ENCODE results near the gene RGS9.

The RGS9 gene

DNA sequence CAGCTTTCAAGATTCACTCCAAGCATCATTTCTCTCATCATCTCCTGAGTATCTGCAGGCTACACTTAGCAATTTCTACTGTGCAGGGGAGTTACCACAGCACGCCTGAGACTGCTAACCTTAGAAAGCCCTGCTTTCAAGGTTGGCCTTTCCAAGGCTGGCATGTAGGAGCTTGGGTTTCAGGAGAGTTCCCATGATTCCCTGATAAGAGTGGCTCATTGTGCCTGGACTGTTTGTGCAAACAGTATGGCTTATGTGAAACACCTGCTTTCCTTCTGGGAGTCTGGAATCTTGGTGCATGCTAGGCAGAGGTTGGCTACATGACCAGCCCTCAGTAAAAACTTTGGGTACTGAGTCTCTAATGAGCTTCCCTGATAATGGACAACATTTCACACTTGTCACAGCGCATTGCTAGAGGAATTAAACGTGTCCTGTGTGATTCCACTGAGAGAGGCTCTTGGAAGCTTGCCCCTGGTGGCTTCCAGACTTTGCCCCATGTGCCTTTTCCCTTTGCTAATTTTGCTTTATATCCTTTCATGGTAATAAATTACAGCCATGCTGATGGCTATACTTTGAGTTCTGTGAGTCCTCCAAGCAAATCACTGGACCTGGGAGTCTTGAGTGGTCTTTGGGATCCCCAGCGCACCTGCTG, 19.7 kb upstream of the RGS9 start:
- no peaks in the 10 kb centered on the region for H3K79me1 ChIP-seq (ENCODE audit: low read depth, low read length)
- no peak overlapping the region for H3K27ac ChIP-seq (replicated peaks; ENCODE audit: low read length)
- no peak overlapping the region for H3K14ac ChIP-seq (ENCODE audit: low read length)
- no peak overlapping the region for H2AFZ ChIP-seq (ENCODE audit: low read length)
- H3K18ac ChIP-seq (ENCODE audit: low read length), result no peak overlapping the region
- peaks cover 2 to 3% of the 10 kb centered on the region in 2 donors for H3K4me1 ChIP-seq (ENCODE audit: control insufficient read depth in 2 of 2, insufficient read depth in 1 of 2, low read depth in 1 of 2, low read length in 2 of 2)
- no peaks in the 10 kb centered on the region for H3K9me3 ChIP-seq (replicated peaks in 1 of 2; ENCODE audit: control insufficient read depth in 2 of 2, insufficient read depth in 1 of 2, low read depth in 1 of 2, low read length in 2 of 2)
- H4K8ac ChIP-seq (ENCODE audit: low read depth, low read length), result no peak overlapping the region
- no peak for DNase-seq (ENCODE audit: low spot score)
- H3K27me3 ChIP-seq (ENCODE audit: control insufficient read depth in 3 of 3, insufficient read depth in 3 of 3, low read depth in 1 of 3, low read length in 3 of 3), result peaks cover 0 to 3% (median 0%) of the 10 kb centered on the region in 3 experiments
- H2BK120ac ChIP-seq (ENCODE audit: low read depth, low read length), result no peak overlapping the region
- no peak overlapping the region for H2AK5ac ChIP-seq (ENCODE audit: low read depth, low read length)
- no peak overlapping the region for H2BK15ac ChIP-seq (ENCODE audit: low read length)
- no peak overlapping the region for H4K91ac ChIP-seq (ENCODE audit: low read depth, low read length, poor library complexity)
- no peak overlapping the region for H2BK12ac ChIP-seq (ENCODE audit: low read length)
- H3K36me3 ChIP-seq (replicated peaks in 1 of 2; ENCODE audit: control insufficient read depth in 2 of 2, insufficient read depth in 2 of 2, low read length in 2 of 2), result no peaks in the 10 kb centered on the region
- WGBS, 2 donors (ENCODE audit: extremely low coverage in 2 of 2, insufficient read length in 2 of 2, insufficient replicate concordance in 1 of 2), result no CpG with 5 or more reads among the region's 4 CpGs
- no peak overlapping the region for H3K4ac ChIP-seq (ENCODE audit: low read length)
- H3K4me3 ChIP-seq (ENCODE audit: low read length in 2 of 2), result no peak overlapping the region
- H2BK5ac ChIP-seq (ENCODE audit: low read length), result no peak overlapping the region
- H3K9ac ChIP-seq (ENCODE audit: low read depth, low read length, poor library complexity), result no peak overlapping the region
- H3K4me2 ChIP-seq (ENCODE audit: insufficient read depth, low read length, poor library complexity, severe bottlenecking), result no peak overlapping the region
- no peak overlapping the region for H3K23ac ChIP-seq (ENCODE audit: low read depth, low read length, poor library complexity)

DNA sequence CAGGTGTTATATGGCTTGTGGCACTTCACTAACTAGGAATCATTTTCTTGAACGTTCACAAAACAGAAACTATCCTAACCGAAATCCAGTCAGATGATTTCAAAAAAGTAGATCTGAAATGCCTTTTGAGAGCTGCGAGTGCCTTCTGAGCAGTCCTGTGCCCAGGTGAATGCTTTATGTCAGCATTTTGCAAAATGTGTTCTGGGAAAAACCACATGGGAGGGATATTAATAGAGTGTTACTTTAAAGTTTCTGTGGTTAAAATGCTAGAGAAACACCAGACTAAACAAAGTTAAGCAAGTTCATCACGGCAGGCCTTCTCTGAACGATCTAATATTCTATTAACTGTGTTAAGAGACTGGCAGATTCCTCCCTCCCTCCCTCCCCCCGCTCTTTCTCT, 15.8 kb upstream of the RGS9 start:
- Histone ChIP-seq H3K4me2 (ENCODE audit: insufficient read depth, low read length, poor library complexity, severe bottlenecking) (no peak overlapping the region), H3K36me3 (replicated peaks in 1 of 2; ENCODE audit: control insufficient read depth in 2 of 2, insufficient read depth in 2 of 2, low read length in 2 of 2) (no peaks in the 10 kb centered on the region), H3K18ac (ENCODE audit: low read length) (no peak overlapping the region), H2BK12ac (ENCODE audit: low read length) (no peak overlapping the region), H3K4ac (ENCODE audit: low read length) (no peak overlapping the region), H2BK15ac (ENCODE audit: low read length) (no peak overlapping the region), H2BK120ac (ENCODE audit: low read depth, low read length) (no peak overlapping the region), H3K23ac (ENCODE audit: low read depth, low read length, poor library complexity) (no peak overlapping the region), H3K79me1 (ENCODE audit: low read depth, low read length) (no peaks in the 10 kb centered on the region), H3K4me1 (ENCODE audit: control insufficient read depth in 2 of 2, insufficient read depth in 1 of 2, low read depth in 1 of 2, low read length in 2 of 2) (peaks cover 2 to 4% of the 10 kb centered on the region in 2 donors), H4K91ac (ENCODE audit: low read depth, low read length, poor library complexity) (no peak overlapping the region), H3K27ac (replicated peaks; ENCODE audit: low read length) (no peak overlapping the region), H4K8ac (ENCODE audit: low read depth, low read length) (no peak overlapping the region), H3K9me3 (replicated peaks in 1 of 2; ENCODE audit: control insufficient read depth in 2 of 2, insufficient read depth in 1 of 2, low read depth in 1 of 2, low read length in 2 of 2) (no peaks in the 10 kb centered on the region), H2AFZ (ENCODE audit: low read length) (no peak overlapping the region), H3K9ac (ENCODE audit: low read depth, low read length, poor library complexity) (no peak overlapping the region), H2AK5ac (ENCODE audit: low read depth, low read length) (no peak overlapping the region), H3K14ac (ENCODE audit: low read length) (no peak overlapping the region), H3K4me3 (ENCODE audit: low read length in 2 of 2) (no peak overlapping the region), H2BK5ac (ENCODE audit: low read length) (no peak overlapping the region), H3K27me3 (ENCODE audit: control insufficient read depth in 3 of 3, insufficient read depth in 3 of 3, low read depth in 1 of 3, low read length in 3 of 3) (peaks cover 0 to 3% (median 0%) of the 10 kb centered on the region in 3 experiments)
- WGBS, 2 donors (ENCODE audit: extremely low coverage in 2 of 2, insufficient read length in 2 of 2, insufficient replicate concordance in 1 of 2), result no CpG with 5 or more reads among the region's 6 CpGs
- no peak for DNase-seq (ENCODE audit: low spot score)

DNA sequence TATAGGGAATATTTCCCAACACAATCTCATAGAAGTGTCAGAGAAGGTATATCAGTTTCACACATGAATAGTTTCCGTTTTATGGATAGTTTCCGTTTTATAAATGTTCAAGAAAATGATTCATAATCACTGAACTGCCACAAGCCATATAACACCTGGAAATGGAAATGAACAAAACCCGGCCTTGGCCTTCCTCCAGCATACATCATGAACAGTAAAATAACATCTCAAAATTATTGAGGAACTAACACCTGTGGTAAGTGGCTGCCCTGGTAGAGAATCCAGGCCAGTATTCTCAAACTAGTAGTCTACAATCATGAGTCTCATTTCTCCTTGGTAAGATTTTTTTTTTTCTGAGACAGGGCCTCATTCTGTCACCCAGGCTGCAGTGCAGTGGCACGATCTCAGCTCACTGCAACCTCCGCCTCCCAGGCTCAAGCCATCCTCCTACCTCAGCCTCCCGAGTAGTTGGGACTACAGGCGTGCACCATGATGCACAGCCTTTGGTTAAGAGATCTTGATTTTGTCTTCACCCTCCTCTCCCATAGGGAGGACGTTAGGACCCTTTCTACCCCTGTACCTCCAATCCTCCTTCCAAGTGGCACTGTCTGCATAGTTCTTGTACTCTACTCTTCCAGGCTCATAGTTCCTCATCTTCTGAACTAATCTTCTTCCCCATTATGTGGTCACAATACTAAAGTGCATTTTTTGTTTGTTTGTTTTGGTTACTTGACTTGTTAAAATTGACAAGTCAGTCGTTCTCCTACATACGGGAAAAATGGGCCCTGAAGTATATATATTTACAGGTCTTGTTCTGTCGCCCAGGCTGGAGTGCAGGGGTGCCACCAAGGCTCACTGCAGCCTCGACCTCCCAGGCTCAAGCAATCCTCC, 15.0 kb upstream of the RGS9 start:
- no peak overlapping the region for H3K27ac ChIP-seq (replicated peaks; ENCODE audit: low read length)
- no peak for DNase-seq (ENCODE audit: low spot score)

More for the DNA sequence above, 15.0 kb upstream of the RGS9 start:
- Histone ChIP-seq H3K18ac (ENCODE audit: low read length) (no peak overlapping the region), H3K23ac (ENCODE audit: low read depth, low read length, poor library complexity) (no peak overlapping the region), H3K9ac (ENCODE audit: low read depth, low read length, poor library complexity) (no peak overlapping the region), H4K91ac (ENCODE audit: low read depth, low read length, poor library complexity) (no peak overlapping the region), H3K4me2 (ENCODE audit: insufficient read depth, low read length, poor library complexity, severe bottlenecking) (no peak overlapping the region), H3K9me3 (replicated peaks in 1 of 2; ENCODE audit: control insufficient read depth in 2 of 2, insufficient read depth in 1 of 2, low read depth in 1 of 2, low read length in 2 of 2) (no peaks in the 10 kb centered on the region), H3K79me1 (ENCODE audit: low read depth, low read length) (no peaks in the 10 kb centered on the region), H3K4ac (ENCODE audit: low read length) (no peak overlapping the region), H2BK12ac (ENCODE audit: low read length) (no peak overlapping the region), H2BK5ac (ENCODE audit: low read length) (no peak overlapping the region), H2BK120ac (ENCODE audit: low read depth, low read length) (no peak overlapping the region), H2AFZ (ENCODE audit: low read length) (peak overlapping the region; percentile 91), H3K36me3 (replicated peaks in 1 of 2; ENCODE audit: control insufficient read depth in 2 of 2, insufficient read depth in 2 of 2, low read length in 2 of 2) (no peaks in the 10 kb centered on the region), H2AK5ac (ENCODE audit: low read depth, low read length) (no peak overlapping the region), H3K4me3 (ENCODE audit: low read length in 2 of 2) (peak overlapping the region in 1 of 2 donors; percentile 61), H2BK15ac (ENCODE audit: low read length) (no peak overlapping the region), H4K8ac (ENCODE audit: low read depth, low read length) (no peak overlapping the region), H3K27me3 (ENCODE audit: control insufficient read depth in 3 of 3, insufficient read depth in 3 of 3, low read depth in 1 of 3, low read length in 3 of 3) (peaks cover 0 to 3% (median 0%) of the 10 kb centered on the region in 3 experiments), H3K14ac (ENCODE audit: low read length) (no peak overlapping the region), H3K4me1 (ENCODE audit: control insufficient read depth in 2 of 2, insufficient read depth in 1 of 2, low read depth in 1 of 2, low read length in 2 of 2) (peaks cover 2 to 4% of the 10 kb centered on the region in 2 donors)
- WGBS, 2 donors (ENCODE audit: extremely low coverage in 2 of 2, insufficient read length in 2 of 2, insufficient replicate concordance in 1 of 2), result no CpG with 5 or more reads among the region's 12 CpGs

Measured in neuronal stem cell (in vitro differentiated cells).